ENCODE results near the gene TRIM17.

DNA sequence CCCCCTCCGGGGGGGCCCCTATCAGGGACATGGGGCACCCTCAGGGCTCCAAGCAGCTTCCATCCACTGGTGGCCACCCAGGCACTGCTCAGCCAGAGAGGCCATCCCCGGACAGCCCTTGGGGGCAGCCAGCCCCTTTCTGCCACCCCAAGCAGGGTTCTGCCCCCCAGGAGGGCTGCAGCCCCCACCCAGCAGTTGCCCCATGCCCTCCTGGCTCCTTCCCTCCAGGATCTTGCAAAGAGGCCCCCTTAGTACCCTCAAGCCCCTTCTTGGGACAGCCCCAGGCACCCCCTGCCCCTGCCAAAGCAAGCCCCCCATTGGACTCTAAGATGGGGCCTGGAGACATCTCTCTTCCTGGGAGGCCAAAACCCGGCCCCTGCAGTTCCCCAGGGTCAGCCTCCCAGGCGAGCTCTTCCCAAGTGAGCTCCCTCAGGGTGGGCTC is 44.9 kb downstream of the TRIM17 start:
- TF ChIP-seq POLR2A (IDR thresholded peaks at IDR 0.05; ENCODE audit: low read depth, low read length) (no peak), POLR2AphosphoS5 (IDR thresholded peaks at IDR 0.05; ENCODE audit: low read depth, low read length) (no peak), TAF1 (IDR thresholded peaks at IDR 0.05; ENCODE audit: low read depth, low read length) (no peak), PAX5 (IDR thresholded peaks at IDR 0.05; ENCODE audit: insufficient read depth, low read length, severe bottlenecking) (no peak), POU2F2 (IDR thresholded peaks at IDR 0.05; ENCODE audit: low read depth, low read length) (no peak)

Data from GM12891 (cell line).